Endothelial cell of umbilical vein (primary cell): Measurements from ENCODE around the gene NOXRED1. TPM values are rescaled to one million over a fixed set of nuclear protein-coding genes. Genes with fewer than 3 reads are reported as not detected.

Experiments used
- BruUV-seq: library from RNA; stranded (reverse); fragments of 400-500 nt; replicated peaks from 2 replicates; lab custom pipeline; 2021; lab: Mats Ljungman, UMichigan
- CTCF ChIA-PET: fragments of 300-600, 350-600 bp; sonication (Branson Sonifier 250); formaldehyde crosslinking; loops from one replicate; lab custom pipeline; 2021; ENCODE audit warnings: antibody characterized with exemption, inconsistent platforms; lab: Charles Lee
- POLR2A ChIA-PET: fragments of 300-600, 350-600 bp; sonication (Branson Sonifier 250); formaldehyde crosslinking; loops from one replicate; lab custom pipeline; 2021; ENCODE audit warnings: antibody characterized with exemption, inconsistent platforms; lab: Charles Lee
- DNase-seq: peaks from one replicate; pipeline ENCODE4 v3.0.0-alpha.2; 2011; ENCODE audit warnings: low read depth, low spot score
- FAIRE-seq: peaks from 2 replicates; lab custom pipeline; 2011; peaks lifted over from hg19 to GRCh38; lab: Jason Lieb, UNC
- H2AFZ ChIP-seq: 2 replicates; pipeline ENCODE4 v1.6.0; 2012; ENCODE audit warnings: low read depth, low read length, control low read depth, inconsistent platforms
- H3K27ac ChIP-seq: 2 replicates; pipeline ENCODE4 v1.5.1; 2011; ENCODE audit warnings: low read depth, mild to moderate bottlenecking, control low read depth, low read length, moderate library complexity; ENCODE audit not compliant: insufficient read depth
- H3K27me3 ChIP-seq, 2 experiments: 2 replicates each; pipeline versions ENCODE4 v1.6.0 to v1.6.1; 2011; ENCODE audit warnings: low read length in 2 of 2, mixed read lengths in 1 of 2; ENCODE audit not compliant: control insufficient read depth in 2 of 2, insufficient read depth in 2 of 2
- H3K36me3 ChIP-seq, 2 experiments: 2 replicates in 1 of 2; 3 replicates in 1 of 2; pipeline ENCODE4 v1.5.1; 2011; ENCODE audit warnings: low read length in 2 of 2, mild to moderate bottlenecking in 1 of 2, moderate library complexity in 1 of 2; ENCODE audit not compliant: control insufficient read depth in 2 of 2, insufficient read depth in 2 of 2; ENCODE audit errors: extremely low read depth in 1 of 2
- H3K4me1 ChIP-seq: 3 replicates; pipeline ENCODE4 v1.5.1; 2011; ENCODE audit warnings: mild to moderate bottlenecking, low read length; ENCODE audit not compliant: control insufficient read depth, insufficient read depth; ENCODE audit errors: extremely low read depth
- H3K4me2 ChIP-seq: 2 replicates; pipeline ENCODE4 v1.6.1; 2011; ENCODE audit warnings: low read length, control low read depth, mixed read lengths; ENCODE audit not compliant: insufficient read depth
- H3K4me3 ChIP-seq, 3 experiments: fragments of 200-600 bp in 1 of 3; sonication (generic), shearing (Covaris generic) in 1 of 3; replicated peaks in 1 of 3; 2 replicates each; pipeline ENCODE4 v1.5.1; 2011 to 2016; ENCODE audit warnings: control low read depth in 3 of 3, low read length in 3 of 3, mild to moderate bottlenecking in 2 of 3, inconsistent platforms in 1 of 3, low read depth in 1 of 3, moderate library complexity in 1 of 3; ENCODE audit not compliant: insufficient read depth in 1 of 3
- H3K79me2 ChIP-seq: 2 replicates; pipeline ENCODE4 v1.6.0; 2012; ENCODE audit warnings: low read length, inconsistent platforms; ENCODE audit not compliant: control insufficient read depth, insufficient read depth
- H3K9ac ChIP-seq: replicated peaks from 2 replicates; pipeline ENCODE3; 2011; ENCODE audit warnings: low read length, control low read depth; ENCODE audit not compliant: insufficient read depth; ENCODE audit errors: extremely low read depth
- H3K9me1 ChIP-seq: replicated peaks from 3 replicates; pipeline ENCODE4 v1.6.0; 2011; ENCODE audit warnings: mild to moderate bottlenecking, low read length; ENCODE audit not compliant: control insufficient read depth, insufficient read depth; ENCODE audit errors: extremely low read depth
- H3K9me3 ChIP-seq: replicated peaks from 2 replicates; pipeline ENCODE4 v1.5.1; 2012; ENCODE audit warnings: low read length, inconsistent platforms; ENCODE audit not compliant: control insufficient read depth, insufficient read depth
- H4K20me1 ChIP-seq: replicated peaks from 2 replicates; pipeline ENCODE3; 2011; ENCODE audit warnings: mild to moderate bottlenecking, low read length; ENCODE audit not compliant: control insufficient read depth, insufficient read depth; ENCODE audit errors: extremely low read depth
- EZH2 ChIP-seq: IDR thresholded peaks from 2 replicates; pipeline ENCODE4 v1.6.1; 2012; ENCODE audit warnings: borderline replicate concordance, low read depth, mild to moderate bottlenecking, moderate library complexity, low read length, inconsistent platforms; ENCODE audit not compliant: severe bottlenecking
- FOS ChIP-seq: IDR thresholded peaks from 2 replicates; pipeline ENCODE4 v1.6.1; 2011; ENCODE audit warnings: mild to moderate bottlenecking, low read length, moderate library complexity, borderline replicate concordance; ENCODE audit not compliant: insufficient read depth
- GATA2 ChIP-seq: IDR thresholded peaks from 2 replicates; pipeline ENCODE4 v1.7.0; 2011; ENCODE audit warnings: low read depth, mild to moderate bottlenecking, moderate library complexity, mixed read lengths, low read length; ENCODE audit not compliant: insufficient read length, insufficient read depth
- JUN ChIP-seq: IDR thresholded peaks from 2 replicates; pipeline ENCODE4 v1.6.1; 2011; ENCODE audit warnings: borderline replicate concordance, low read depth; ENCODE audit not compliant: insufficient read length, insufficient read depth
- MYC ChIP-seq: IDR thresholded peaks from one replicate; pipeline ENCODE4 v1.6.1; 2011; ENCODE audit warnings: mild to moderate bottlenecking, low read depth, low read length
- POLR2A ChIP-seq: IDR thresholded peaks from 2 replicates; pipeline ENCODE4 v1.6.1; 2012; ENCODE audit warnings: low read depth, mild to moderate bottlenecking, control low read depth, low read length
- POLR2AphosphoS5 ChIP-seq: IDR thresholded peaks from 2 replicates; pipeline ENCODE4 v1.6.1; 2012; ENCODE audit warnings: low read depth, mild to moderate bottlenecking, control low read depth, low read length, moderate library complexity; ENCODE audit not compliant: insufficient read depth
- dilution Hi-C: fragments of 300-500 bp; cut with MboI; formaldehyde crosslinking; loops from one replicate; pipeline ENCODE4 v1.15.0; 2019; ENCODE audit warnings: low sequenced_read_pairs; ENCODE audit not compliant: extremely low pct_ligation_motif_present
- intact Hi-C: fragments of 100-400 bp; cut with micrococcal nuclease; formaldehyde crosslinking; loops from one replicate; pipeline ENCODE4 v1.10.0; 2022
- polyA plus RNA-seq, 4 experiments: library from polyadenylated mRNA; depleted of rRNA in 3 of 4; stranded (reverse) in 3 of 4; unstranded in 1 of 4; fragments of >200 nt; gene quantifications; 2 replicates each; pipeline versions ENCODE4 v1.2.1 to v1.2.3, GENCODE V29; 2011 to 2012; ENCODE audit warnings: missing spikeins in 1 of 4
- total RNA-seq: library from RNA; stranded (reverse); gene quantifications from 2 replicates; pipeline ENCODE4 v1.2.3, GENCODE V29; 2021
- TF ChIP-seq, protein P1 (sequence below): IDR thresholded peaks from 2 replicates; pipeline ENCODE4 v1.6.1; 2011; ENCODE audit not compliant: insufficient read depth, insufficient read length
- TF ChIP-seq, protein P2 (sequence below), 2 donors: IDR thresholded peaks; 1 replicate in 1 of 2; 2 replicates in 1 of 2; pipeline ENCODE4 v1.5.1; 2011; ENCODE audit warnings: low read length in 2 of 2, mild to moderate bottlenecking in 2 of 2, moderate library complexity in 2 of 2, control low read depth in 1 of 2, inconsistent platforms in 1 of 2, low read depth in 1 of 2; ENCODE audit not compliant: insufficient read depth in 1 of 2; ENCODE audit errors: extremely low read depth in 1 of 2

Gene NOXRED1
- total and polyA plus RNA-seq, 2 donors (not counting 3 experiments of a cell fraction or from before 2014, with no cell fraction given), result 0.15 to 0.33 TPM

DNA sequence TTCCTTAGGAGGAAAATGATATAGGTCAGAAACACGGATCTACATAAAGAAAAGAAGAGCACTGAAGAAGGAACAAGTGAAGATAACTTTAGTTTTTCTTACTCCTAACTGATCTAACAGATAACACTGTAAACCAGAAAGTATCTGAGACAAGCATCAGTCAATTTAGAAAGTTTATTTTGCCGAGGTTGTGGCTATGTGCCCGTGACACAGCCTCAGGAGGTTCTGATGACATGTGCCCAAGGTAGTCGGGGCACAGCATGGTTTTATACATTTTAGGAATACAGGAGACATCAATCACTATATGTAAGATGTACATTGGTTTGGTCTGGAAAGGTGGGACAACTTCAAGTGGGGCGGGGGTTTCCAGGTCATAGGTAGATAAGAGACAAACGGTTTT lies 23.1 kb downstream of the NOXRED1 start:
- no peaks in the 10 kb centered on the region for H3K79me2 ChIP-seq
- dilution Hi-C loops, result no loop called here
- BruUV-seq, result no TSS peak
- H3K36me3 ChIP-seq, result no peaks in the 10 kb centered on the region
- ChIA-PET CTCF (interaction anchor here (1.0 kb wide), 1 partner anchor 248 kb away, joined by 3 read pairs; no protein-coding TSS in a partner anchor), POLR2A (no interaction called here)
- H3K9me1 ChIP-seq, result no peaks in the 10 kb centered on the region
- H3K4me3 ChIP-seq, result no peak overlapping the region
- no peak for FAIRE-seq
- TF ChIP-seq POLR2A (no peak), POLR2AphosphoS5 (no peak), MYC (no peak), FOS (no peak), JUN (no peak), GATA2 (no peak), EZH2 (no peak)
- TF ChIP-seq, protein P1, sequence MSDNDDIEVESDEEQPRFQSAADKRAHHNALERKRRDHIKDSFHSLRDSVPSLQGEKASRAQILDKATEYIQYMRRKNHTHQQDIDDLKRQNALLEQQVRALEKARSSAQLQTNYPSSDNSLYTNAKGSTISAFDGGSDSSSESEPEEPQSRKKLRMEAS, result no peak
- TF ChIP-seq, protein P2, sequence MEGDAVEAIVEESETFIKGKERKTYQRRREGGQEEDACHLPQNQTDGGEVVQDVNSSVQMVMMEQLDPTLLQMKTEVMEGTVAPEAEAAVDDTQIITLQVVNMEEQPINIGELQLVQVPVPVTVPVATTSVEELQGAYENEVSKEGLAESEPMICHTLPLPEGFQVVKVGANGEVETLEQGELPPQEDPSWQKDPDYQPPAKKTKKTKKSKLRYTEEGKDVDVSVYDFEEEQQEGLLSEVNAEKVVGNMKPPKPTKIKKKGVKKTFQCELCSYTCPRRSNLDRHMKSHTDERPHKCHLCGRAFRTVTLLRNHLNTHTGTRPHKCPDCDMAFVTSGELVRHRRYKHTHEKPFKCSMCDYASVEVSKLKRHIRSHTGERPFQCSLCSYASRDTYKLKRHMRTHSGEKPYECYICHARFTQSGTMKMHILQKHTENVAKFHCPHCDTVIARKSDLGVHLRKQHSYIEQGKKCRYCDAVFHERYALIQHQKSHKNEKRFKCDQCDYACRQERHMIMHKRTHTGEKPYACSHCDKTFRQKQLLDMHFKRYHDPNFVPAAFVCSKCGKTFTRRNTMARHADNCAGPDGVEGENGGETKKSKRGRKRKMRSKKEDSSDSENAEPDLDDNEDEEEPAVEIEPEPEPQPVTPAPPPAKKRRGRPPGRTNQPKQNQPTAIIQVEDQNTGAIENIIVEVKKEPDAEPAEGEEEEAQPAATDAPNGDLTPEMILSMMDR (IDR thresholded peaks at IDR 0.05; ENCODE audit: extremely low read depth in 1 of 2, insufficient read depth in 1 of 2, low read depth in 1 of 2, low read length in 2 of 2), result no peak
- no peak overlapping the region for H2AFZ ChIP-seq
- no peaks in the 10 kb centered on the region for H3K9me3 ChIP-seq
- DNase-seq, result no peak
- no peaks in the 10 kb centered on the region for H4K20me1 ChIP-seq
- no peaks in the 10 kb centered on the region for H3K27me3 ChIP-seq
- H3K4me1 ChIP-seq, result no peaks in the 10 kb centered on the region
- no peak overlapping the region for H3K9ac ChIP-seq
- H3K4me2 ChIP-seq, result no peak overlapping the region
- intact Hi-C loops, result no loop called here
- no peak overlapping the region for H3K27ac ChIP-seq
